B cell (primary cell): Measurements from ENCODE around the gene LAMA4. TPM values are rescaled to one million over a fixed set of nuclear protein-coding genes. Genes with fewer than 3 reads are reported as not detected.

Experiments used
- ATAC-seq: fragments of 200-7000 bp; cut with Tn5 transposase; one replicate; pipeline ENCODE4 v1.10.0; 2021; ENCODE audit warnings: low read depth, mild to moderate bottlenecking, moderate number of reproducible peaks, moderate library complexity
- CTCF ChIA-PET: fragments of 350-600 bp; sonication (Branson Sonifier 250); formaldehyde crosslinking; loops from one replicate; lab custom pipeline; 2021; ENCODE audit warnings: antibody characterized with exemption, inconsistent platforms; lab: Charles Lee
- POLR2A ChIA-PET: fragments of 350-600 bp; sonication (Branson Sonifier 250); formaldehyde crosslinking; loops from one replicate; lab custom pipeline; 2021; ENCODE audit warnings: antibody characterized with exemption; lab: Charles Lee
- DNase-seq: peaks from one replicate; pipeline ENCODE4 v3.0.0; 2013
- H2AFZ ChIP-seq: 2 replicates; pipeline ENCODE4 v1.6.1; 2012; ENCODE audit warnings: mild to moderate bottlenecking, low read depth, low read length; ENCODE audit not compliant: insufficient read depth, poor library complexity, severe bottlenecking
- H3K27ac ChIP-seq, 2 donors: 1 replicate in 1 of 2; 2 replicates in 1 of 2; pipeline ENCODE4 v1.5.1; 2012 to 2013; ENCODE audit warnings: low read length in 2 of 2, mild to moderate bottlenecking in 2 of 2, moderate library complexity in 1 of 2
- H3K27me3 ChIP-seq, 4 experiments: fragments of 200-600 bp in 1 of 4; sonication (generic) in 1 of 4; replicated peaks in 1 of 4; 1 replicate in 2 of 4; 2 replicates in 2 of 4; pipeline versions ENCODE4 v1.6.1 to v1.7.0; 2013 to 2016; ENCODE audit warnings: low read length in 3 of 4, mild to moderate bottlenecking in 2 of 4, mixed read lengths in 1 of 4, moderate library complexity in 1 of 4; ENCODE audit not compliant: insufficient read depth in 4 of 4, control insufficient read depth in 3 of 4; ENCODE audit errors: control extremely low read depth in 1 of 4
- H3K36me3 ChIP-seq, 2 experiments: replicated peaks in 1 of 2; 1 replicate in 1 of 2; 2 replicates in 1 of 2; pipeline versions ENCODE4 v1.6.1 to v1.7.1; 2013; ENCODE audit warnings: low read length in 1 of 2; ENCODE audit not compliant: insufficient read depth in 2 of 2, control insufficient read depth in 1 of 2; ENCODE audit errors: control extremely low read depth in 1 of 2, extremely low read depth in 1 of 2
- H3K4me1 ChIP-seq, 2 donors: fragments of 200-600 bp in 1 of 2; sonication (generic) in 1 of 2; 1 replicate in 1 of 2; 2 replicates in 1 of 2; pipeline versions ENCODE4 v1.5.1 to v1.6.1; 2013 to 2017; ENCODE audit warnings: low read length in 2 of 2; ENCODE audit not compliant: control insufficient read depth in 2 of 2, insufficient read depth in 2 of 2
- H3K4me2 ChIP-seq: replicated peaks from 2 replicates; pipeline ENCODE3; 2012; ENCODE audit warnings: mild to moderate bottlenecking, low read depth, low read length; ENCODE audit not compliant: poor library complexity, severe bottlenecking
- H3K4me3 ChIP-seq, 5 experiments: fragments of 200-600 bp in 1 of 5; sonication (generic) in 1 of 5; 1 replicate in 3 of 5; 2 replicates in 2 of 5; pipeline versions ENCODE4 v1.5.1 to v1.7.0; 2011 to 2016; ENCODE audit warnings: low read length in 4 of 5, mild to moderate bottlenecking in 4 of 5, low read depth in 2 of 5, control low read depth in 1 of 5, moderate library complexity in 1 of 5; ENCODE audit not compliant: insufficient read depth in 1 of 5; ENCODE audit errors: control extremely low read depth in 1 of 5, extremely low read depth in 1 of 5
- H3K79me2 ChIP-seq: fragments of 200-600 bp; sonication (generic); one replicate; pipeline ENCODE4 v1.6.0; 2016; ENCODE audit warnings: low read length; ENCODE audit not compliant: control insufficient read depth, insufficient read depth
- H3K9ac ChIP-seq: fragments of 200-600 bp; sonication (generic); 2 replicates; pipeline ENCODE4 v1.6.1; 2017; ENCODE audit warnings: mild to moderate bottlenecking, low read length, moderate library complexity
- H3K9me3 ChIP-seq, 3 donors: one replicate each; pipeline versions ENCODE4 v1.6.1 to v1.7.1; 2013; ENCODE audit warnings: low read length in 2 of 3; ENCODE audit not compliant: control insufficient read depth in 2 of 3, insufficient read depth in 1 of 3; ENCODE audit errors: control extremely low read depth in 1 of 3
- H4K20me1 ChIP-seq: 2 replicates; pipeline ENCODE4 v1.6.0; 2012; ENCODE audit warnings: mild to moderate bottlenecking, low read length; ENCODE audit not compliant: insufficient read depth, control insufficient read depth, poor library complexity, severe bottlenecking
- H3K27ac Mint-ChIP-seq: one replicate; pipeline ENCODE4 v1.8.0; 2021; ENCODE audit warnings: mixed read lengths
- H3K27me3 Mint-ChIP-seq: one replicate; pipeline ENCODE4 v1.8.0; 2021; ENCODE audit warnings: mixed read lengths
- H3K4me1 Mint-ChIP-seq: one replicate; pipeline ENCODE4 v1.8.0; 2021; ENCODE audit warnings: mixed read lengths
- H3K4me3 Mint-ChIP-seq: one replicate; pipeline ENCODE4 v1.8.0; 2021; ENCODE audit warnings: mixed read lengths
- H3K9me3 Mint-ChIP-seq: one replicate; pipeline ENCODE4 v1.8.0; 2022; ENCODE audit warnings: mixed read lengths; ENCODE audit not compliant: insufficient read depth
- EZH2 ChIP-seq: IDR thresholded peaks from 2 replicates; pipeline ENCODE4 v1.6.1; 2012; ENCODE audit warnings: borderline replicate concordance, low read depth, mild to moderate bottlenecking, moderate library complexity, low read length; ENCODE audit not compliant: insufficient read depth, poor library complexity, severe bottlenecking
- WGBS: methylation state at CpG from one replicate; pipeline ENCODE4 v1.1.5; 2013; ENCODE audit warnings: missing lambda C conversion rate; ENCODE audit not compliant: insufficient coverage; 5-methylcytosine and 5-hydroxymethylcytosine counted together
- intact Hi-C: fragments of 100-400 bp; cut with micrococcal nuclease; formaldehyde crosslinking; loops from one replicate; pipeline ENCODE4 v1.10.0; 2022
- polyA plus RNA-seq: library from polyadenylated mRNA; depleted of rRNA; stranded (reverse); fragments of >200 nt; gene quantifications from 2 replicates; pipeline ENCODE4 v1.2.3, GENCODE V29; 2012
- total RNA-seq, 2 donors: library from RNA; stranded (reverse); fragments of 120-200 nt in 1 of 2; gene quantifications; 1 replicate in 1 of 2; 2 replicates in 1 of 2; pipeline versions ENCODE4 v1.2.3 to v1.2.4, GENCODE V29; 2013 to 2022
- TF ChIP-seq, protein P1 (sequence below): fragments of 200-600 bp; IDR thresholded peaks from one replicate; pipeline ENCODE4 v1.8.0; 2022; ENCODE audit warnings: antibody characterized with exemption, mild to moderate bottlenecking

The LAMA4 gene
- total and polyA plus RNA-seq, 2 donors (not counting 1 experiment from before 2014, with no cell fraction given) = not detected

DNA sequence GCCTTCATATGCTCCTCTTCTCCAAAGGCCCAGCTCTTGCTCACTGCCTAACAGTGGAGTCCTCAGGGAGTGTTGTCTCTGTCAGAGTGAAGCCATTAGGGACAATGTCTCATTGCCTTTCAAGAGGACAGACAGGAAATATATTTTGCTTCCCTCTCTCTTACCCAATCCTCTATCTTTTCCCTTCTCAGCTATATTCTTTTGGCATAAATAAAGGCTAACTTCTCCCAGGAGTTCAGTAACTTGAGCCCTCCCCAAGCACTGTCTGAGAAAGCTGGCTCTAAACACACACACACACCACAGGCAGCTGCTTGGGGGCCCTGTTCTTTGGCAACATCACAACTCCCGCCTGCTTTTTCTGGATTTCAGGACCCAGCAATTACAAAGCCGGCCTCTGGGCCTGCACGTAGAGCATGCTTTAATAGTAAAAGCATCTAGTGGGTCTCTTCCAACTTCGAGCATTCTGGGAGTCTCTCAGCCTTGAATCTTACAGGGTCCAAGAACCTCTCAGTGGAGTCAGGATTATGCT is 34.7 kb upstream of the LAMA4 start:
- no peak for DNase-seq
- ChIA-PET CTCF (no interaction called here), POLR2A (no interaction called here)
- H3K9me3 ChIP-seq = no peaks in the 10 kb centered on the region
- H3K27me3 ChIP-seq = peaks cover 0 to 8% (median 2%) of the 10 kb centered on the region in 4 experiments
- Mint-ChIP-seq H3K4me1 (no peaks in the 10 kb centered on the region), H3K27ac (no peak overlapping the region), H3K4me3 (no peak overlapping the region), H3K9me3 (no peaks in the 10 kb centered on the region), H3K27me3 (peaks cover 17% of the 10 kb centered on the region)
- no peaks in the 10 kb centered on the region for H4K20me1 ChIP-seq
- no peak overlapping the region for H3K4me2 ChIP-seq
- no peaks in the 10 kb centered on the region for H3K36me3 ChIP-seq
- 94% methylated on average over 3 of the region's 4 CpGs for WGBS
- intact Hi-C loops = no loop called here
- no peaks in the 10 kb centered on the region for H3K4me1 ChIP-seq
- H3K27ac ChIP-seq = no peak overlapping the region
- TF ChIP-seq EZH2 = no peak
- TF ChIP-seq, protein P1, sequence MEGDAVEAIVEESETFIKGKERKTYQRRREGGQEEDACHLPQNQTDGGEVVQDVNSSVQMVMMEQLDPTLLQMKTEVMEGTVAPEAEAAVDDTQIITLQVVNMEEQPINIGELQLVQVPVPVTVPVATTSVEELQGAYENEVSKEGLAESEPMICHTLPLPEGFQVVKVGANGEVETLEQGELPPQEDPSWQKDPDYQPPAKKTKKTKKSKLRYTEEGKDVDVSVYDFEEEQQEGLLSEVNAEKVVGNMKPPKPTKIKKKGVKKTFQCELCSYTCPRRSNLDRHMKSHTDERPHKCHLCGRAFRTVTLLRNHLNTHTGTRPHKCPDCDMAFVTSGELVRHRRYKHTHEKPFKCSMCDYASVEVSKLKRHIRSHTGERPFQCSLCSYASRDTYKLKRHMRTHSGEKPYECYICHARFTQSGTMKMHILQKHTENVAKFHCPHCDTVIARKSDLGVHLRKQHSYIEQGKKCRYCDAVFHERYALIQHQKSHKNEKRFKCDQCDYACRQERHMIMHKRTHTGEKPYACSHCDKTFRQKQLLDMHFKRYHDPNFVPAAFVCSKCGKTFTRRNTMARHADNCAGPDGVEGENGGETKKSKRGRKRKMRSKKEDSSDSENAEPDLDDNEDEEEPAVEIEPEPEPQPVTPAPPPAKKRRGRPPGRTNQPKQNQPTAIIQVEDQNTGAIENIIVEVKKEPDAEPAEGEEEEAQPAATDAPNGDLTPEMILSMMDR = no peak
- H3K79me2 ChIP-seq = no peaks in the 10 kb centered on the region
- H3K4me3 ChIP-seq = no peak overlapping the region
- H2AFZ ChIP-seq = no peak overlapping the region
- no peak overlapping the region for H3K9ac ChIP-seq
- ATAC-seq = no peak

DNA sequence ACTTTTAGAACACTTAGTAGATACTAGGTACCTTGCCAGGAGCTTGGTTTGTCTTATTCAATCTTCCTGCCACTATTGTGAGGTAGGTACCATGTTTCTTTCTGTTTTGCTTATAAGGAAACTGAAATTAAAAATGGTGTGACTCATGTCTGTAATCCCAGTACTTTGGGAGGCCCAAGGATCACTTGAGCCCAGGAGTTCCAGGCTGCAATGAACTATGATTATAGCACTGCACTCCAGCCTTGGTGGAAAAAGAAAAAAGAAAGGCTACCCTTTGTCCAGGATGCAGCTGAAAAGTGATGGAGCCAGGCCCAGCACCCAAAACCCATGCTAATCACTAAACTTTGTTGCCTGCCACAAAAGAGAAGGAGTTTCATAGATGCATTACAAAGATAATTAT is 34.1 kb upstream of the LAMA4 start:
- Mint-ChIP-seq H3K4me1 (no peaks in the 10 kb centered on the region), H3K27me3 (peaks cover 17% of the 10 kb centered on the region), H3K4me3 (no peak overlapping the region), H3K27ac (no peak overlapping the region), H3K9me3 (no peaks in the 10 kb centered on the region)
- intact Hi-C loops = no loop called here
- H3K4me2 ChIP-seq = no peak overlapping the region
- H3K9ac ChIP-seq = no peak overlapping the region
- no peaks in the 10 kb centered on the region for H3K9me3 ChIP-seq
- H3K27ac ChIP-seq = no peak overlapping the region
- no peaks in the 10 kb centered on the region for H3K79me2 ChIP-seq
- TF ChIP-seq EZH2 = no peak
- TF ChIP-seq, protein P1 = no peak
- H4K20me1 ChIP-seq = no peaks in the 10 kb centered on the region
- no peaks in the 10 kb centered on the region for H3K4me1 ChIP-seq
- no peak for ATAC-seq
- peaks cover 0 to 8% (median 2%) of the 10 kb centered on the region in 4 experiments for H3K27me3 ChIP-seq
- CTCF ChIA-PET = no interaction called here
- no peak for DNase-seq
- H3K36me3 ChIP-seq = no peaks in the 10 kb centered on the region
- H2AFZ ChIP-seq = no peak overlapping the region
- POLR2A ChIA-PET = no interaction called here
- H3K4me3 ChIP-seq = no peak overlapping the region
